PC-9 (cell line): ENCODE results near the gene LMX1B.

ENCODE experiments used
- EZH2 ChIP-seq: fragments of 200-600 bp; sonication (generic); IDR thresholded peaks from 2 replicates; pipeline ENCODE4 v1.8.0; 2017; ENCODE audit warnings: antibody characterized with exemption, low read depth
- TF ChIP-seq, protein P1 (sequence below): fragments of 200-600 bp; sonication (generic); conservative IDR thresholded peaks from 2 replicates; pipeline ENCODE4 v1.6.1; 2017; ENCODE audit warnings: mixed run types, antibody characterized with exemption, mild to moderate bottlenecking, moderate library complexity

DNA sequence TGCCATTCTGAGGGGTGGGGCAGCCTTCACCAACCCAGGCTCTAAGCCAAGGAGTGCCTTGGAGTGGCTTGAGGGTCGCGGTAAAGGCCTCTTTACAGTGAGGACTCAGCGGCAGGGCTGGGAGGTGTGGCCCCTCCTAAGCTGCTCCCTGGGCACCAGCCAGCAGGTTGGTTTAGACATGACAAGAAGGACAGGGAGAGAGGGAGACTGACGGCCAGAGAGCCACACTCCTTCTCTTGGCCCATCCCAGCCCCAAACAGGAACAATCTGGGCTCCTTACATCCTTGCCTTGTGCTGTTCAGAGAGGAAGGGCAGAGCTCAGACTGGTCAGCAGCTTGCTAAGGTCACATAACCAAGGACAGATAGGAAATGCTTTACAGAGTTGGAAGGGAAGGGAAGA lies 94.5 kb downstream of the LMX1B start:
- TF ChIP-seq, protein P1, sequence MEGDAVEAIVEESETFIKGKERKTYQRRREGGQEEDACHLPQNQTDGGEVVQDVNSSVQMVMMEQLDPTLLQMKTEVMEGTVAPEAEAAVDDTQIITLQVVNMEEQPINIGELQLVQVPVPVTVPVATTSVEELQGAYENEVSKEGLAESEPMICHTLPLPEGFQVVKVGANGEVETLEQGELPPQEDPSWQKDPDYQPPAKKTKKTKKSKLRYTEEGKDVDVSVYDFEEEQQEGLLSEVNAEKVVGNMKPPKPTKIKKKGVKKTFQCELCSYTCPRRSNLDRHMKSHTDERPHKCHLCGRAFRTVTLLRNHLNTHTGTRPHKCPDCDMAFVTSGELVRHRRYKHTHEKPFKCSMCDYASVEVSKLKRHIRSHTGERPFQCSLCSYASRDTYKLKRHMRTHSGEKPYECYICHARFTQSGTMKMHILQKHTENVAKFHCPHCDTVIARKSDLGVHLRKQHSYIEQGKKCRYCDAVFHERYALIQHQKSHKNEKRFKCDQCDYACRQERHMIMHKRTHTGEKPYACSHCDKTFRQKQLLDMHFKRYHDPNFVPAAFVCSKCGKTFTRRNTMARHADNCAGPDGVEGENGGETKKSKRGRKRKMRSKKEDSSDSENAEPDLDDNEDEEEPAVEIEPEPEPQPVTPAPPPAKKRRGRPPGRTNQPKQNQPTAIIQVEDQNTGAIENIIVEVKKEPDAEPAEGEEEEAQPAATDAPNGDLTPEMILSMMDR = no peak
- TF ChIP-seq EZH2 = no peak
